NOMO-1 treated with dmso at 0.1 percent for 144 hours (cell line): ENCODE results near the gene SPHK1.
"Not testable (repeated sequence)": the region's sequence is repeated elsewhere in the genome, so short reads cannot be mapped to it uniquely, and the experiment has no call there.

Source experiments
- DNase-seq: peaks from one replicate; lab custom pipeline; 2025; ENCODE audit not compliant: unreplicated experiment; lab: John Stamatoyannopoulos, UW

SPHK1 gene, protein sequence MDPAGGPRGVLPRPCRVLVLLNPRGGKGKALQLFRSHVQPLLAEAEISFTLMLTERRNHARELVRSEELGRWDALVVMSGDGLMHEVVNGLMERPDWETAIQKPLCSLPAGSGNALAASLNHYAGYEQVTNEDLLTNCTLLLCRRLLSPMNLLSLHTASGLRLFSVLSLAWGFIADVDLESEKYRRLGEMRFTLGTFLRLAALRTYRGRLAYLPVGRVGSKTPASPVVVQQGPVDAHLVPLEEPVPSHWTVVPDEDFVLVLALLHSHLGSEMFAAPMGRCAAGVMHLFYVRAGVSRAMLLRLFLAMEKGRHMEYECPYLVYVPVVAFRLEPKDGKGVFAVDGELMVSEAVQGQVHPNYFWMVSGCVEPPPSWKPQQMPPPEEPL

DNA sequence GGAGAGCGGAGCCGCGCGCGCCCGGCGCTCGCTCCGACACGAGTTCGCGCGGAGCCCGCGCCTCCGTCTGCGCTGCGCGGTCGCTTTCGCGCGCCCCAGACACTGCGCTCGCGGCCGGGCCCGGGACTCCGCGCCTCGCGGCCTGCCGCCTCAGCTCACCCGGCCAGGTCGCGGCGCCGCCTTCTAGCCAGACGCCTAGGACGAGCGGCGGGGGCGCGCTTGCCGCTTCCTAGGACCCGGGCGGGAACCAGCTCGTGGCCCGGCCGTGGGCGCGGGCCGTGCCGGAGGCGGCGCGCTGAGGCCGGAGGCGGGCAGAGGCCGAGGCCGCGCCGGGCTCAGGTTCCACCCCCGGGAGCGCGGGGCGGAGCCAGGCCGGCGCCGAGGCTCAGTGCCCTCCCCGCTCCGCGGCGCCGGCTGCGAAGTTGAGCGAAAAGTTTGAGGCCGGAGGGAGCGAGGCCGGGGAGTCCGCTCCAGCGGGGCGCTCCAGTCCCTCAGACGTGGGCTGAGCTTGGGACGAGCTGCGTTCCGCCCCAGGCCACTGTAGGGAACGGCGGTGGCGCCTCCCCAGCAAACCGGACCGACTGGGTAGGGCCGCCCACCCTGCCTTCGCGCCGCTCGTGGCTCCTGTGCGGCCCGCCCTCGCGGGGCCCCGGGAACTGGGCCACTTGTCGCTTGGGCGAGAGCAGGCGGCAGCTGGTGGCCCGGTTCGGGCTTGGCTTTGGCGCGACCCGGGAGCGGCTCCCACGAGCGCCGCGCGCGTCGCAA lies at the start of gene SPHK1:
Gene SPHK1, plus strand, starts transcription at position 388 of the 765 bp plus-strand sequence. CDS start 1,036 bp downstream, outside the sequence.
- peak; percentile 62 for DNase-seq

DNA sequence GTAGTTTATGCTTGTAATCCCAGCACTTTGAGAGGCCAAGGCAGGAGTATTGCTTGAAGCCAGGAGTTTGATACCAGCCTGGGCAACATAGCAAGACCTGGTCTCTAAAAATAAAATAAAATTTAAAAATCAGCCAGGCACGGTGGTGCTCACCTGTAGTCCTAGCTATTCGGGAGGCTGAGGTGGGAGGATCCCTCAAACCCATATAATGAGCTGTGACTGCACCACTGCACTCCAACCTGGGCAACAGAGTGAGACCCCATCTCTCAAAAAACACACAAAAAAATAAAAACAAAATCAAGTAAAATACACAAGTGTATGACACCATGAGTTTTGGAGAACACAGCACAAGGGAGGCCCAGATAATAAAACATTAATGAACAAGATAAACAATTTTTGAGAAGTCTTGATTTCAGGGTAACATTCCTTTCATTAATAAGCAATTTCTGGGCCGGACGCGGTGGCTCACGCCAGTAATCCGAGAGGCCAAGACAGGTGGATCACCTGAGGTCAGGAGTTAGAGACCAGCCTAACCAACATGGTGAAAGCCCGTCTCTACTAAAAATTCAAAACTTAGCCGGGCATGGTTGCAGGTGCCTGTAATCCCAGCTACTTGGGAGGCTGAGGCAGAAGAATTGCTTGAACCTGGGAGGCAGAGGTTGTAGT lies 48.6 kb upstream of the SPHK1 start:
- DNase-seq = no peak

DNA sequence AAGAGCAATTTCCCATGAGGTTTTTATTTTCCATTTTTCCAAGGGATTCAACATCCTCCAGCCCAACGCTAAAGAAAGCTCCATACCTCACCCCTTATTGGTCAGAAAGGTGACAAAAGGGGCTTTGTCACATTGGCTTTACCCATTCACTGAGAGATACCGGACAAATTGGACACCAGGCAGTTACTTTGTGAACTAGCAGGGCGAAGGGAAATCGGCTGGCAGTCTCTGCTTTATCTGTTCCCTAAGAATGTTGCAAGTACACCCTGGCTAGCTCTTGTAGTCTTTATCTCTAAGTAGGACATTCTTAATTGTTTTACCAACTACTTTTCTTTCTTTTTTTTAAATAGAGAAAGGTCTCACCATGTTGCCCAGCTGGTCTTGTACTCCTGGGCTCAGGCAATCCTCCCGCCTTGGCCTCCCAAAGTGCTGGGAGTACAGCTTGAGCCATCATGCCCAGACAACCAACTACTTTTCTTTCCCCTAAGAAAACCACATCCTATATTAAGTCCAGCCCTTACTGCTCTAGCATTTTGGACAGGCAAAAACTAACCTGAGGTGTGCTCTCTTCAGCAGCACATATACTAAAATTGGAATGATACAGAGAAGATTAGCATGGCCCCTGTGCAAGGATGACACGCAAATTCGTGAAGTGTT lies 47.5 kb upstream of the SPHK1 start:
- DNase-seq = no peak

DNA sequence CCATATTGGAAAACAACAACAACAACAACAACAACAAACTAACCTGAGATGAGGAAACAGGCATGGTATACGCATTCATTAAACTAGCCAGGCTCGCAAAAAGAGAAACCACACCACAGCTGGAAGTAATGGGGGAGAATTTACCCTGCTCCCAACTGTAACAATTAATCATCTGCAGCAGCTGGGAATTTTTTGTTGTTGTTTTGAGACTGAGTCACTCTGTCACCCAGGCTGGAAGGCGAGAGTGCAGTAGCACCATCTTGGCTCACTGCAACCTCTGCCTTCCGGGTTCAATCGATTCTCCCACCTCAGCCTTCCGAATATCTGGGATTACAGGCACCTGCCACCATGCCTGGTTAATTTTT lies 47.0 kb upstream of the SPHK1 start:
- no peak for DNase-seq

DNA sequence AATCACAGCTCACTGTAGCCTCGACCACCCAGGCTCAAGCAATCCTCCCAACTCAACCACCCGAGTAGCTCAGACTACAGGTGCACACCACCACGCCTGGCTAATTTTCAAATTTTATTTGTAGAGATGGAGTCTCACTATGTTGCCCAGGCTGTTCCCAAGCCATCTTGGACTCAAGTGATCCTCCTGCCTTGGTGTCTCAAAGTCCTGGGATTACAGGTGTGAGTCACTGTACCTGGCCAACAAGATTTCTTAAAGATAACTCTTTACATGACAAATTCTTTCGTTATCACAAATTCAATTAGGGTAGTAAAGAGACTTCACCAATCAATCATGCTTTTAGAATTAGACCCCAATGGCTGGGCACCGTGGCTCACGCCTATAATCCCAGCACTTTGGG lies 43.1 kb upstream of the SPHK1 start:
- no peak for DNase-seq

DNA sequence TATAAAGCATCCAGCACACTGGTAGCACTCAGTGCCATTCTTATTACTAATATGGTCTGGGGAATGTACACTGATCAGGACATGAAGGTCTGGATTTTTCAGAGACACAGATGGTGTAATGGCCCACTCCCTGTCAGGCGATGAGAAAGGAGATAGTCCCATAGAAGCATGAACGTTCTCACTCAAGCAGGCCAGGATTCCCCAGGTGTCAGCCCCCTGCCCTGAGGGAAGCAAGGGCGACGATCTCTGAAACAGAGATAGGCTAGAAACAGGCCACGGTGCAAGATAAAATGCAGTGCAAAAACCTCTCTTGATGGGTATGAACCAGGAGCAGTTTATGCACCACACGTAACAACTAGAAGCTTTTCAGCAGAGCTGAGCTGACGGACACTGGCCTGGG lies 41.3 kb upstream of the SPHK1 start:
- DNase-seq = no peak

DNA sequence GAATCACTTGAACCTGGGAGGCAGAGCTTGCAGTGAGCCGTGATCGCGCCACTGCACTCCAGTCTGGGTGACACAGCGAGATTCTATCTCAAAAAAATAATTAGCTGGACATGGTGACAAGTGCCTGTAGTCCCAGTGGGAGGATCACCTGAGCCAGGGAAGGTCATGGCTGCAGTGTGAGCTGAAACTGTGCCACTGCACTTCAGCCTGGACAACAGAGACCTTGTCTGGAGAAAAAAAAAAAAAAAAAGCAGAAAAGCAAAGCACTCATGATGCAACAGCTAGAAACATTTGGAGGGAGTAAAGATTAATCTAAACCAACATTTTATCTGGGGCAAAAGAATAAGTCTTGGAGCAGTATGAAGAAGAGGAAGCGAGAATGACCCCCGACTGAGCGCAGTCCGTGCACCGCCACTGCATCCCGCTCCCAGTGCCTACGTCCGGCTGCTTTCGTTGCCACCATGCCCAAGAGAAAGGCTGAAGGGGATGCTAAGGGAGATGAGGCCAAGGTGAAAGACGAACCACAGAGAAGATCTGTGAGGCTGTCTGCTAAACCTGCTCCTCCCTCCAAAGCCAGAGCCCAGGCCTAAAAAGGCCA lies 38.9 kb upstream of the SPHK1 start:
- DNase-seq = no peak

DNA sequence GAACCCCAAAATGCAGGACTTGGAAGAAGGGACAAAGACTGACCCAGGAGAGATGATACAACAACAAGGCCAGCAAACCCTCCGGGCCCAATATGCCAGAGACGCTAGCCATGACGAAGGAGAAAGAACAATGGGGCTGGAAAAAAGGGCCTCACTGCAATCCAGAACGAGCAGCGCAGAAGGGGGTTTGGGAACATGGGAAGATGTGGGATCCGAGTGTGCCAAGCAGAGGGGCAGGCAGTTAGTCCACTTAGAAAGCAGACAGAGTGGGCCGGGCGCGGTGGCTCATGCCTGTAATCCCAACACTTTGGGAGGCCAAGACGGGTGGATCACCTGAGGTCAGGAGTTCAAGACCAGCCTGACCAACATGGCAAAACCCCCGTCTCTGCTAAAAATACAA lies 37.5 kb upstream of the SPHK1 start:
- DNase-seq = not testable (repeated sequence)

DNA sequence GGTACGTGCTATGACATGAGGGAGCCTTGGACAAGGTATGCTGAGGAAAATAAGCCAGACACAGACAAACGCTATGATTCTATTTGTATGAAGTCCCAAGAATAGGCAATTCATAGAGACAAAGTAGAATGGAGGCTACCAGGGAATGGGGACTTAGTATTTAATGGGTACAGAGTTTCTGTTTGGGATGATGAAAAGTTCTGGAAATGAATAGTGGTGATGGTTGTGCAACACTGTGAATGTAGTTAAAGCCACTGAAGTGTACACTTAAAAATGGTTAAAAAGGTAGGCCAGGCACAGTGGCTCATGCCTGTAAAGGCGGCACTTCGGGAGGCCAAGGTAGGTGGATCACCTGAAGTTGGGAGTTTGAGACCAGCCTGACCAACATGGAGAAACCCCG lies 33.9 kb upstream of the SPHK1 start:
- DNase-seq = no peak

DNA sequence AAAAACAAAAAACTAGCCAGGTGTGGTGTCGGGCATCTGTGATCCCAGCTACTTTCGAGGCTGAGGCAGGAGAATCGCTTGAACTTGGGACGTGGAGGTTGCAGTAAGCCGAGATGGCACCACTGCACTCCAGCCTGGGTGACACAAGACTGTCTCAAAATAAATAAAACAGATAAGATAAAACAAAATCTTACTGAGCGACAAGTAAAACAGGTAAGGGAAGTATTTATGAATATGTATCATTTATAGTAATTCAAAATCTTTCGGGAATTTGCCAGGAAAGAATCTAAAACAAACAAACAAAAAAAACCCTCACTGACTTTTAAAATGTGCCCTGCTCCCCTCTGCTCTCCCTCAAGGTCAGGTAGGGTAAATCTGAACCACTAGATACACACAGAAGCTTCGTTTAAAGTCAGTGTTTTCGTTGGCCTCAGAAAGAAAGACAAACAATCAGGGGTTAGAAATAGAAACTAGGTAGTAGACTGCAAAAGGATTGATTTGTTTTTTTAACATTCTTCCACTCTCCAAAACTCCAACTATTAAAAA lies 32.8 kb upstream of the SPHK1 start:
- DNase-seq = no peak

DNA sequence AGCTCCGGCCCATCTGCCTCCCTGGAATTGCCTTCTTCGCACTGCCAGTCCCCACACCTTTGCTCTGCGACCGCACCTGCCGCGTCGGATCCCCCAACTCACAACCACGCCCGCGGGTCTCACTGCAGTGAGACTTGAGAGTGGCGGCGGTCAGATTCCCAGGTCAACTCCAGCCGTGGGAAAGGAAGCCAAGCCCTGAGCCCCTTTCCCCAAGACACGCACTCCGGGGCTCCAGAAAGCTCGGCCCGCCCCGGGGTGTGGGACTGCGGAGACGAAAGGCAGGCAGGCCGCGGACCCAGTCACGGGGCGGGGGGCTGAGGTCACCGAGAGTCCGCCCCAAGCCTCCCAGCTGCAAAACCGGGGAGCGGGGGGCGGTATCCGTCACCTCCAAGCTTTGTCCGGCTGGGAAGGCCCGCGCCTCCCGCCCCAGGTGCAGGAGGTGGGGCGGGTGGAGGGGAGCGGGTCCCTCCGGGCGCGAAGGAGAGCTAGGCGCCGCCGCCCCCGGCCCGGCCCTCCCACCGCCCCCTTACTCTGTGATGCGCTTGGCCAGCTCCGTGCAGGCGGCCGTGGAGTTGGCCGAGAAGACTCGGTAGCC lies 31.3 kb upstream of the SPHK1 start:
- no peak for DNase-seq

DNA sequence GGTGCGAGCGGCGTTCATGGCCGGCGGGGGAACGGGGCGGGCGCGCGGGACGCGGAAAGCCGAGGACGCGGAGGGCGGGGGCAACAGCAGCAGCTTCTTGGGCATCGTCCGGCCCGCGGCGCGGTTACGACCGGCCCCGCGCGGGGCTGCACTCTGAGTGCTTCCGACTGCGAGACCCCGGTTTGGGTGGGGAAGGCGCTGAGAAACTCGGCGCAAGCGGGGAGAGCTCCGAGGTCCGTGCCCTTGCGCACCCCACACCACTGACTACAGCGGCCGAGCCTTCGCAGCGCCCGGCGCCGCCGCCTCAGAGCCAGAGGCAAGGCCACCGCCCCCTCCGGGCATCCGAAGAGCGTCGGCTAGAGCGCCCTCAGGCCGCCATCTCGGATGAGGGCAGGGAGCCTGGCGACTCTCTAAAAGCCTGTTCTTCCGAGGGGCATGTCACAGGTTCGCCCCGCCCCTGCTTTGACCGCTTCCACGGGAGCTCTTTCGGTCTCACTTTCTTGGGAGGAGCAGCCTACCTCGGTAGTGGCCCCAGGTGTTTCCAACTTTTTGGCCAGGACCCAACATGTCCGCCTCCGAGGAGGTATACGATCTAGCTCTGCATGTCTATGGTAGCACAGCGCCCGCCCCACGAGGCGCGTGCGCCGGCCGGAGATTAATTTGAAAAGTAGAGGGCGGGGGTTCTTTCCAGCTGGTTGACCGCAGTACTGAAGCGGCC lies 30.7 kb upstream of the SPHK1 start, which contains the start of gene PRPSAP1:
Gene PRPSAP1, minus strand, starts transcription at position 318 of the 718 bp plus-strand sequence. Its CDS starts 213 bp downstream, at position 105.
- DNase-seq = peak; percentile 89

DNA sequence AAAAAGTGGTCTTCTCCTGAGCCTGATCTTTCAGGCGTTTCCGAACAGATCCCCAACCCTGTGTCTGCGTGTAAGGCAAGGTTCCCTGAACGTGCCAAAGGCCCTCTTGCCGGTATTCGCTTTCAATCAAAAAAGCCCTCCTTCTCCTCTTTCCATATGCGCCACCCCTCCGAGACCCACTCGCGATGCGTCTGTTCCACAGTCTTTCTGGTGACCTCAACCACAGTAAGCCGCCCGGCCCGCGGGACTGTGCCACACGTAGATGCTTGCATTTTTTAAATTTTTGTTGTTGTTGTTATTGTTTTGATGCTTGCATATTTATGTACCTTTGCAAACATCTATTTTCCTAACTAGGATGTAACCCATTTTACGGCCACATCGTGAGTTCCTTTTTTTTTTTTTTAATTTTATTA lies 30.1 kb upstream of the SPHK1 start:
- no peak for DNase-seq

DNA sequence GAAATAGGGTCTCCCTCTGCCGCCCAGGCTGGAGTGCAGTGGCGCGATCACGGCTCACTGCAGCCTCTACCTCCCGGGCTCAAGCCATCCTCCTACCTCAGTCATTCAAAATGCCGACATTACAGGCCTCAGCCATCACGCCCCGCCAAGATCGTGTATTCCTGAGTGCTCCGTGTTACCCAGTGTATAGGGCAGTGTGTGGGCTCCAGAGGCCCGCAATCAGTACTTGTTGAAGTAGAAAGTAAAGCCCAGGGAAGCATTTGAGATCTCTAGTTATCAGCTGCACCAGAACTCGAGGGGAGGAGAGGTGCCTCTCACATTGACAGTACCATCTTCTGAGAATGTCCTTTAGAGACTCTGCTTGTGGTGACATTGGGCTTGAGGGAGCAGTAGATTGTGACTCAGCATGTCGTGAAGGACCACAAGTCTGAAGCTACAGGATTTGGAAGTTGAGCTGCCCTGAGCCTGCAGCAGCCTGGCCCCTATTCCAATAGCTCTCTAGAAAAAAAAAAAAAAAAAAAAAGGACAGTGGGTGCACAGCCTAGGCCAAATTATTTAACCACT lies 29.6 kb upstream of the SPHK1 start:
- no peak for DNase-seq

DNA sequence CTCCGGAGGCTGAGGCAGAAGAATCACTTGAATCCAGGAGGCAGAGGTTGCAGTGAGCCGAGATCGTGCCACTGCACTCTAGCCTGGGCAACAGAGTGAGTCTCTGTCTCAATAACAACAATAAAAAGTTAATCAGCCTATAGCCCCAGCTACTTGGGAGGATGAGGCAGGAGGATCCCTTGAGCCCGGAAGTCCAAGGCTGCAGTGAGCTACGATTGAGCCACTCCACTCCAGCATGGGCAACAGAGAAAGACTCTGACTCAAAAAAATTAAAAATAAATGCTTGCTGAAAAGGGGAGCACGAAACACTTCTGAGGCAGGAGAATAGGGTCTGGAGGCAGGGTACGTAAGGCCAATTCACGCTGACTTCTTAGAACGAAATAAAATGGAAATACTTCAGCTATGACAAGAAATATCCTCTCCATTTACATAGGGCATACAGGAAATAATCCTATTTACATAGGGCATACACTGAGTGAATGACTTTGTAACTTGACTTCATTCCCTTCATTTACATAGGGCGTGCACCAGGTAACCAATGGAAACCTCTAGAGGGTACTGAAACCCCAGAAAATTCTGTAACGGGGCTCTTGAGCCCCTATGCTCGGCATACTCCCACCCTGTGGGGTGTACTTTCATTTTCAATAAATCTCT lies 27.5 kb upstream of the SPHK1 start:
- no peak for DNase-seq

DNA sequence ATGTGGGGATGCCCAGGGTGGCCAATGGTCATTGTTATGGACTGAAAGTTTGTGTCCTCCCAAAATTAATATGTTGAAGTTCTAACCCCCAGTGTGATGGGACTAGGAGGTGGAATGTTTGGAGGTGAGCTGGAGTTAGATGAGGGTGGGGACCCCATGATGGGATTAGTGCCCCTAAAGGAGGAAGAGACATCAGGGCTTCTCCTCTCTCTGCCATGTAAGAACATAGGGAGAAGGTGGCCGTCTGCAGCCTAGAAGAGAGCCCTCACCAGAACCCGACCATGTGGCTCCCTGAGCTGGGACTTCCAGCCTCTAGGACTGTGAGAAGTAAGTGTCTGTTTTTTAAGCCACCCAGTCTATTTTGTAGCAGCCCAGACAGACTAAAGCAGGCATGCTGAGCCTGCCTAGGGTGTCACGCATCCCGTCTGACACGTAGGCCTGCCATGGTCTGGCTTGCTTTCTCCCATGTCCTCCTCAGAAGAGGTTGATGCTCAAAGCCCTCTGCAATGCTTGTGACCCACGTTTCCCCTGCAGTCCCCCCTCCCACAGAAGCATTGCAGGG lies 26.7 kb upstream of the SPHK1 start:
- no peak for DNase-seq

DNA sequence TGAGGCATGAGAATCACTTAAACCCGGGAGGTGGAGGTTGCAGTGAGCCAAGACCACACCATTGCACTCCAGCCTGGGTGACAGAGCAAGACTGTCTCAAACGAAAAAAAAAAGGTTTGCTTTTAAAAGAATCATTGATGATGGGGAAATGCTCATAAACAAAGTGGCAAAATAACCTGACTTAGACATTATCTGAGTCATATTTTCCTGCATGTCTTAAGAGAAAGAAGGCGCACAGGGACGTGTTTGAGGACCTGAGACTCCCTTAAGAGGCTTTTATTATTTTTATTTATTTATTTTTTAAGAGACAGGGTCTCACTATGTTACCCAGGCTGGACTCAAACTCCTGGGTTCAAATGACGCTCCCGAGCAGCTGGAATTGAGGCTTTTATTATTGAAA lies 25.0 kb upstream of the SPHK1 start:
- DNase-seq = no peak

DNA sequence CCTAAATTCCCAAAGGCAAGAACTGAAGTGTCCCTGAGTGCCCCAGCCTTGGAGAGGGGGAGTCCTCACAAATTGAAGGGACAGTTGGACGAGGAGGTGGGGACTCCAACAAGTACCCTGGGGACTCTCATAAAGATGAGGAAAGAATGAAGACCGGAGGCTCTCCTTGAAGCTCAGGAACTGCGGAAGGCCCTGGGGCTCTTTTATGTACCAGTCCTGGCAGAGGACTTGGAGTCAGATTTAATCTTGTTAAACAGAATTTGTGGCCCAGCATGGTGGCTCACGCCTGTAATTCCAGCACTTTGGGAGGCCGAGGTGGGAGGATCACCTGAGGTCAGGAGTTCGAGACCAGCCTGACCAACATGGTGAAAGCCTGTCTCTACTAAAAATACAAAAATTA lies 24.6 kb upstream of the SPHK1 start:
- not testable (repeated sequence) for DNase-seq
